K562 (cell line): ENCODE measurements around the gene SIRT7. TPM values are rescaled to one million over a fixed set of nuclear protein-coding genes. Genes with fewer than 3 reads are reported as not detected.

ENCODE experiments used
- DIDO1 ChIP-seq: fragments of 450-650 bp; IDR thresholded peaks from 2 replicates; pipeline ENCODE4 v1.6.1; 2016; ENCODE audit warnings: low read depth, missing biosample characterization, missing genetic modification characterization
- GTF2E2 ChIP-seq: fragments of 200-800 bp; sonication (Bioruptor generic); IDR thresholded peaks from 2 replicates; pipeline ENCODE4 v1.6.1; 2016; ENCODE audit warnings: missing genetic modification characterization, missing compliant biosample characterization
- JUN ChIP-seq, 2 experiments: sonication (generic) in 1 of 2; formaldehyde crosslinking in 1 of 2; IDR thresholded peaks; 2 replicates each; pipeline versions ENCODE4 v1.6.1 to v1.8.0; 2012 to 2022; ENCODE audit warnings: borderline replicate concordance in 2 of 2, mild to moderate bottlenecking in 2 of 2, improper control_type of control experiment in 1 of 2, low read depth in 1 of 2, low read length in 1 of 2, missing genetic modification reagents in 1 of 2
- MEF2D ChIP-seq: conservative IDR thresholded peaks from 2 replicates; pipeline ENCODE4 v1.6.1; 2016; ENCODE audit warnings: low read depth, missing genetic modification characterization, missing compliant biosample characterization
- NELFE ChIP-seq: IDR thresholded peaks from 2 replicates; pipeline ENCODE4 v1.6.1; 2011; ENCODE audit warnings: mild to moderate bottlenecking; ENCODE audit not compliant: insufficient read depth, insufficient read length
- NFE2L1 ChIP-seq: fragments of 450-650 bp; IDR thresholded peaks from 2 replicates; pipeline ENCODE4 v1.6.1; 2016; ENCODE audit warnings: missing genetic modification characterization, low read depth, mild to moderate bottlenecking, missing compliant biosample characterization, moderate library complexity, borderline replicate concordance
- NFRKB ChIP-seq: fragments of 450-650 bp; IDR thresholded peaks from 2 replicates; pipeline ENCODE4 v1.6.1; 2016; ENCODE audit warnings: low read depth
- NR2C2 ChIP-seq, 2 experiments: fragments of 200-800 bp in 1 of 2; sonication (Bioruptor generic) in 1 of 2; sonication (generic) in 1 of 2; formaldehyde crosslinking in 1 of 2; IDR thresholded peaks; 2 replicates each; pipeline versions ENCODE4 v1.6.1 to v1.8.0; 2016 to 2022; ENCODE audit warnings: mild to moderate bottlenecking in 1 of 2, missing compliant biosample characterization in 1 of 2, missing genetic modification characterization in 1 of 2, missing genetic modification reagents in 1 of 2
- RBM17 ChIP-seq: fragments of 200-400 bp; formaldehyde crosslinking; IDR thresholded peaks from 2 replicates; pipeline ENCODE4 v1.6.1; 2017; ENCODE audit warnings: low read depth, mild to moderate bottlenecking, low read length, borderline replicate concordance
- UBTF ChIP-seq, 2 experiments: IDR thresholded peaks; 2 replicates each; pipeline ENCODE4 v1.6.1; 2012; ENCODE audit warnings: improper control_type of control experiment in 2 of 2, low read depth in 2 of 2, low read length in 2 of 2, borderline replicate concordance in 1 of 2
- ZNF592 ChIP-seq: fragments of 450-650 bp; IDR thresholded peaks from 2 replicates; pipeline ENCODE4 v1.6.1; 2017; ENCODE audit warnings: antibody characterized with exemption, mild to moderate bottlenecking
- polyA plus RNA-seq, 8 experiments: library from polyadenylated mRNA; depleted of rRNA in 4 of 8; stranded (reverse) in 5 of 8; unstranded in 3 of 8; fragments of >200 nt; fragmentation: Nextera tagmentation in 2 of 8; fragmentation: Illumina TruSeq in 1 of 8; extraction: Ambion mirVana in 2 of 8; extraction: Trizol in 1 of 8; gene quantifications; 2 replicates each; pipeline versions ENCODE4 v1.2.1 to v1.2.3, GENCODE V29; 2011 to 2014; ENCODE audit warnings: inconsistent platforms in 1 of 8, missing spikeins in 1 of 8
- total RNA-seq, 7 experiments: library from RNA; depleted of rRNA in 6 of 7; stranded (reverse); fragments of >200 nt in 6 of 7; fragmentation: Illumina TruSeq in 2 of 7; extraction: Trizol in 2 of 7; gene quantifications; 2 replicates each; pipeline versions ENCODE4 v1.2.1 to v1.2.3, GENCODE V29; 2011 to 2021; ENCODE audit warnings: low replicate concordance in 1 of 7
- TF ChIP-seq, protein P1 (sequence below): fragments of 450-650 bp; IDR thresholded peaks from 2 replicates; pipeline ENCODE4 v1.6.1; 2018; ENCODE audit warnings: mild to moderate bottlenecking, low read depth; ENCODE audit not compliant: partially characterized antibody
- TF ChIP-seq, protein P2 (sequence below), 2 experiments: fragments of 150-350 bp in 1 of 2; IDR thresholded peaks; 2 replicates each; pipeline ENCODE4 v1.6.1; 2012 to 2016; ENCODE audit warnings: low read depth in 2 of 2, low read length in 2 of 2, mild to moderate bottlenecking in 1 of 2, moderate library complexity in 1 of 2

Gene SIRT7
- total and polyA plus RNA-seq, 9 of the 15 experiments (the other 6 are each of a cell fraction or from before 2014, with no cell fraction given): 1.6 to 54.8 (median 20.3) TPM

- TF ChIP-seq ZNF592 (peak; percentile 92), NFRKB (no peak), DIDO1 (tag) (no peak), NELFE (no peak), RBM17 (no peak), MEF2D (tag) (no peak), GTF2E2 (tag) (no peak), UBTF (IDR thresholded peaks at IDR 0.05; ENCODE audit: borderline replicate concordance in 1 of 2, low read depth in 2 of 2, low read length in 2 of 2) (peak in 1 of 2 experiments; percentile 58; a peak in 2 of 4 replicates), JUN (IDR thresholded peaks at IDR 0.05; ENCODE audit: borderline replicate concordance, low read depth, low read length) (no peak), JUN (CRISPR knock-in tag; IDR thresholded peaks at IDR 0.05; ENCODE audit: borderline replicate concordance) (no peak), NFE2L1 (tag) (no peak), NR2C2 (CRISPR knock-in tag; IDR thresholded peaks at IDR 0.05) (no peak), NR2C2 (tag; IDR thresholded peaks at IDR 0.05) (no peak)
- TF ChIP-seq, protein P1, sequence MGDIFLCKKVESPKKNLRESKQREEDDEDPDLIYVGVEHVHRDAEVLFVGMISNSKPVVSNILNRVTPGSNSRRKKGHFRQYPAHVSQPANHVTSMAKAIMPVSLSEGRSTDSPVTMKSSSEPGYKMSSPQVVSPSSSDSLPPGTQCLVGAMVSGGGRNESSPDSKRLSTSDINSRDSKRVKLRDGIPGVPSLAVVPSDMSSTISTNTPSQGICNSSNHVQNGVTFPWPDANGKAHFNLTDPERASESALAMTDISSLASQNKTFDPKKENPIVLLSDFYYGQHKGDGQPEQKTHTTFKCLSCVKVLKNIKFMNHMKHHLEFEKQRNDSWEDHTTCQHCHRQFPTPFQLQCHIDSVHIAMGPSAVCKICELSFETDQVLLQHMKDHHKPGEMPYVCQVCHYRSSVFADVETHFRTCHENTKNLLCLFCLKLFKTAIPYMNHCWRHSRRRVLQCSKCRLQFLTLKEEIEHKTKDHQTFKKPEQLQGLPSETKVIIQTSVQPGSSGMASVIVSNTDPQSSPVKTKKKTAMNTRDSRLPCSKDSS: no peak
- TF ChIP-seq, protein P2, sequence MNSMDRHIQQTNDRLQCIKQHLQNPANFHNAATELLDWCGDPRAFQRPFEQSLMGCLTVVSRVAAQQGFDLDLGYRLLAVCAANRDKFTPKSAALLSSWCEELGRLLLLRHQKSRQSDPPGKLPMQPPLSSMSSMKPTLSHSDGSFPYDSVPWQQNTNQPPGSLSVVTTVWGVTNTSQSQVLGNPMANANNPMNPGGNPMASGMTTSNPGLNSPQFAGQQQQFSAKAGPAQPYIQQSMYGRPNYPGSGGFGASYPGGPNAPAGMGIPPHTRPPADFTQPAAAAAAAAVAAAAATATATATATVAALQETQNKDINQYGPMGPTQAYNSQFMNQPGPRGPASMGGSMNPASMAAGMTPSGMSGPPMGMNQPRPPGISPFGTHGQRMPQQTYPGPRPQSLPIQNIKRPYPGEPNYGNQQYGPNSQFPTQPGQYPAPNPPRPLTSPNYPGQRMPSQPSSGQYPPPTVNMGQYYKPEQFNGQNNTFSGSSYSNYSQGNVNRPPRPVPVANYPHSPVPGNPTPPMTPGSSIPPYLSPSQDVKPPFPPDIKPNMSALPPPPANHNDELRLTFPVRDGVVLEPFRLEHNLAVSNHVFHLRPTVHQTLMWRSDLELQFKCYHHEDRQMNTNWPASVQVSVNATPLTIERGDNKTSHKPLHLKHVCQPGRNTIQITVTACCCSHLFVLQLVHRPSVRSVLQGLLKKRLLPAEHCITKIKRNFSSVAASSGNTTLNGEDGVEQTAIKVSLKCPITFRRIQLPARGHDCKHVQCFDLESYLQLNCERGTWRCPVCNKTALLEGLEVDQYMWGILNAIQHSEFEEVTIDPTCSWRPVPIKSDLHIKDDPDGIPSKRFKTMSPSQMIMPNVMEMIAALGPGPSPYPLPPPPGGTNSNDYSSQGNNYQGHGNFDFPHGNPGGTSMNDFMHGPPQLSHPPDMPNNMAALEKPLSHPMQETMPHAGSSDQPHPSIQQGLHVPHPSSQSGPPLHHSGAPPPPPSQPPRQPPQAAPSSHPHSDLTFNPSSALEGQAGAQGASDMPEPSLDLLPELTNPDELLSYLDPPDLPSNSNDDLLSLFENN (IDR thresholded peaks at IDR 0.05; ENCODE audit: low read depth in 2 of 2, low read length in 2 of 2): no peak
Measured at GRCh38 chr17:81922566-81923301, 4.8 kb upstream of the SIRT7 start (continued).
